SKM-1 treated with dmso at 0.1 percent for 144 hours (cell line): ENCODE data around the gene CGNL1.

Source experiments
- DNase-seq: peaks from one replicate; lab custom pipeline; 2025; ENCODE audit not compliant: unreplicated experiment; lab: John Stamatoyannopoulos, UW

The CGNL1 gene

GRCh38 chr15:57592426-57592825, 216.1 kb downstream of the CGNL1 start:
- DNase-seq: no peak

DNA sequence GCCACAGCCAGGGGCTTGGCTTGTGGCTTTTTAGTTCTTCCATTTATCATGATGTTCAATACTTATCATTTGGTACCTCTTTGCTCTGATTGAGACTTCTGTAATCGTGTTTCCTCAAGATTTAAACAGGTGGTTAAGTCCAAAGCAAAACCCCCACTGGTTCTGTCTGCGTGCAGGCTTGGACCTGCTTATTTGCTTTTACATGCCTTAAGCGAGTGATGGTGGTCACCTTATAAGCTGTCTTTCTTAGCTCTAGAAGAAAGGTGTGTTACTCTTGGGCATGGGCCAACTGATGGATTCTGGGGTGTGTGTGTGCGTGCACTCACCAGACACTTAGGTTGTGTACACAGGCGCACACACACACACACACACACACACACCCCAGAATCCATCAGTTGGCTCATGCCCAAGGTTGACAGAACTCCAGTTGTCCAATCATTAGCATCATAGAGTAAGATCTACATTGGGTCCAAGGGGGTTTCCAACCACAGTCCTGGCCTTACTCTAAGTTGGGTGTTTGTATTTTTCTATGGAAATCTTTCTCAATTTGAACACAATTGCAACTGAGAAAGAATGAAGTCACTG, 216.6 kb downstream of the CGNL1 start:
- no peak for DNase-seq

- no peak for DNase-seq
Measured at GRCh38 chr15:57594479-57594878, 218.2 kb downstream of the CGNL1 start.

- DNase-seq: no peak
Measured at GRCh38 chr15:57595011-57595866, 218.9 kb downstream of the CGNL1 start.

DNA sequence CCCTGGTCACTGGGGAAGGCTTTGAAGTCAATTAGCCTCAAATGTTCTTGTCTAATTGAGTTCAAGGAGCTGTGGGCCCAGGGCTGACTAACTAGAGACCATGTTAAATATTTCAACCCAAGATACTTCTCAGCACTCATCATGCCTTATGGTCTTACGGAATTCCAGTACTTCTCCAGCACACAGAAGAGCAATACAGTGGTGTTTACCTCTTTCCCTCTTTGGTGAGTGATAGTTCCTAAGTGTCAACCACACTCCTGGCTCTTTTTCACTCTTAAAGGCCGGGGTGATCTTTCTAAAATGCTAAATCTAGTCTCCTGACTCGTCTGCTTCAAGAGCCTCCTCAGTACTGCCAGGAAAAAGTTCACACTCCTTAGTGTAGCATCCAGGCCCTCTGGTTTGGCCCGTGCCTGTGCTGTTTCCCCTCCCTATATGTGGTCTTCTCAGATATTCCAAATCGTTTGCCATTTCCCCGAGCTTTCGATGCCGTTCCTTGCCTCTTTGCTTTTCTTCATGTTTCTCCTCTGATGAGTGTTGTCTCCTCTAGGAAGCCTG, 220.1 kb downstream of the CGNL1 start:
- no peak for DNase-seq

DNA sequence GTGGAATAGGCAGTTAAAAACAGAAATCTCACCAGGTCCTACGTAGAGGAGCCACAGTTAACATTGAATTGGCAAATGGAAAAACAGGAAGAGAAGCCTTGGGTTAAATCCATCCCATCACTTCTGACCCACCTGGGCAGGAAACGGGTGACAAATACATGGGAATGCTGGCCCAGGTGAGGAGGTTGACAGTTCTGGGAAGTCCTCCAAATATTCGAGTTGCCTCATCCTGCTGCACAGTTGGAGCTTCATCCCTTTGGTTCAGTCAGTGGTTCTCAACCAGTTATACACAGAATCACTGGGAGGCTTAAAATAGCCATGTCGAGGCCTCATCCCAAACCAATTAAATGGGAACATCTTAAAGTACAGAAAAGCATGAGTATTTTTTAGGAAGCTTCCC, 220.7 kb downstream of the CGNL1 start:
- no peak for DNase-seq

DNA sequence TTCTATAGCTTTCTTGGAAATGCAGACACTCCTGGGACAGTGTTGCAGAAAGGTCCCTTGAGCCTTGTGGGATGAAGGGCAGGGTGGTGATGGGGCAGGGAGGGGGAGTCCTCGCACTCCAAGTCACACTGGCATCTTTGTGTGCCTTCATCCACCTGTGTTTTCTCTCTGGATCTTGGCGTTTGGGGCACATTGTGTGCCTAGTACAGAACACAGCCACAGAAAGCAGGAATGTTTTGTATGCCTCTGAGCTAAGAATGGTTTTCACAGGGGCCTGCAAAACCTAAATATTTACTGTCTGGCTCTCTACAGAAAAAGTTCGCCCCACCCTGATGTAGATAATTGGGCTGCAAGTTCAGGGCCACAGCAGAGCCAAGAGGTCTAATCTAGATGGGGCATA, 221.1 kb downstream of the CGNL1 start:
- no peak for DNase-seq

DNA sequence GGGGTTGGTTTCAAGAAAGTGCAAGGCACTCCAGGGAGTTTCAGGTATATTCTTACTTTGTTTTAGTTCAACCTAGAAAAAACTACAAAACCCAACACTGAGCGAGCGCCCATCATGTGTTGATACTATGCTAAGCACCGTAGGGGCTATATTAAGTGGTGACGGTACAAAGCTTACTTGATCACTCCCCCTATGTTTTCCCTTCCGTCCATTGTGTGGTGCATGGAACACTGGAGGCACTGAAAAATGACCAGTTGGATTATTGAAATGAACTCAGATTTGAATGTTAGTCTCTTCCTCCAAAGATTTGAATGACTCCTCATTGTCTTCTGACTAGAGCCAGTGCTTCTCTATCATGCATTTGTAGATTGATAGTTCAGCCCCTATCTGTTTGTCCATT, 222.0 kb downstream of the CGNL1 start:
- no peak for DNase-seq

DNA sequence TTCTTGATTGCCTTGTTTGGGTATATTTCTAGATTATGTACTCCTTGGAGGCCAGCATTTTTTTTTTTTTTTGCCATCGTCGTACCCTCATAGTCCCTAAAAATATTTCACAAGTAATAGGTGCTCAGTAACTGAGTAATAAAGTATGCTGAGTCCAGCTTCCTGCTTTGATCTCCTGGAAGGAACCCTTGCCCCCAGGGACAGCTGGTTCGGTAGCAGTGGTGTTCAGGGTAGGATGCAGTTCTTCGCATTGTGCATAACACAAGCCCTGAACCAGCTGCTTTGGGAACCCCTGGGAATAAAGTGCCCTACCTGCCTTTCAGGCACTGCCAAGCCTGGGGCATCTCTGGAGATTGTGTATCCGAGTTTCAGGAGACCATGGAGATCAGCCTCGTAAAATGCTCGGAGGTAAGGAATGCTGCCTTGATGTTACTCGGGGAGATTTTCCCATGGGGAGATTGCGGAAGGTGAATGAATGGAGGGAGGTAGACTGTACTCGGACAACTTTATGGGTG, 223.0 kb downstream of the CGNL1 start:
- no peak for DNase-seq

GRCh38 chr15:57600197-57600596, 223.9 kb downstream of the CGNL1 start:
- DNase-seq: no peak
